Neural progenitor cell (in vitro differentiated cells): Measurements from ENCODE around the gene FAM110D. TPM values are rescaled to one million over a fixed set of nuclear protein-coding genes. Genes with fewer than 3 reads are reported as not detected.

Experiments used
- DNase-seq: peaks from one replicate; pipeline ENCODE4 v3.0.0-alpha.2; 2016; ENCODE audit warnings: low spot score
- H2AFZ ChIP-seq: fragments of 200-600 bp; sonication (generic); replicated peaks from 2 replicates; pipeline ENCODE4 v1.6.1; 2016; ENCODE audit warnings: antibody characterized with exemption
- H3F3A ChIP-seq: fragments of 200-600 bp; sonication (generic); 2 replicates; pipeline ENCODE4 v1.6.1; 2016; ENCODE audit warnings: antibody characterized with exemption, low read depth
- H3K27ac ChIP-seq: fragments of 200-600 bp; sonication (generic); 2 replicates; pipeline ENCODE4 v1.5.1; 2016; ENCODE audit warnings: mild to moderate bottlenecking
- H3K27me3 ChIP-seq: fragments of 200-600 bp; sonication (generic); 2 replicates; pipeline ENCODE4 v1.6.1; 2016; ENCODE audit warnings: mild to moderate bottlenecking, moderate library complexity
- H3K36me3 ChIP-seq: fragments of 200-600 bp; sonication (generic); 2 replicates; pipeline ENCODE4 v1.5.1; 2016
- H3K4me1 ChIP-seq: fragments of 200-600 bp; sonication (generic); 2 replicates; pipeline ENCODE4 v1.6.1; 2016; ENCODE audit warnings: mixed run types
- H3K4me2 ChIP-seq: fragments of 200-600 bp; sonication (generic); 2 replicates; pipeline ENCODE4 v1.6.1; 2016
- H3K4me3 ChIP-seq: fragments of 200-600 bp; sonication (generic); 2 replicates; pipeline ENCODE4 v1.5.1; 2016
- H3K79me2 ChIP-seq: fragments of 200-600 bp; sonication (generic); 2 replicates; pipeline ENCODE4 v1.6.1; 2016; ENCODE audit warnings: low read depth
- H3K9ac ChIP-seq: fragments of 200-600 bp; sonication (generic); 2 replicates; pipeline ENCODE4 v1.6.1; 2016
- H3K9me3 ChIP-seq: fragments of 200-600 bp; sonication (generic); 2 replicates; pipeline ENCODE4 v1.5.1; 2016; ENCODE audit warnings: low read depth
- H4K20me1 ChIP-seq: fragments of 200-600 bp; sonication (generic); 2 replicates; pipeline ENCODE4 v1.6.1; 2016; ENCODE audit warnings: low read depth
- H3K27ac Mint-ChIP-seq: 3 replicates; pipeline ENCODE4 v1.8.0; 2021; ENCODE audit warnings: mixed read lengths
- H3K27me3 Mint-ChIP-seq: 2 replicates; pipeline ENCODE4 v1.8.0; 2022; ENCODE audit warnings: low read depth, mild to moderate bottlenecking, inconsistent platforms, moderate library complexity, mixed read lengths; ENCODE audit not compliant: insufficient read depth
- H3K36me3 Mint-ChIP-seq: 3 replicates; pipeline ENCODE4 v1.8.0; 2021; ENCODE audit warnings: mixed read lengths
- H3K4me1 Mint-ChIP-seq: 3 replicates; pipeline ENCODE4 v1.8.0; 2021; ENCODE audit warnings: mixed read lengths
- H3K4me3 Mint-ChIP-seq: 3 replicates; pipeline ENCODE4 v1.8.0; 2021; ENCODE audit warnings: mild to moderate bottlenecking, moderate library complexity, mixed read lengths
- H3K9me3 Mint-ChIP-seq: 3 replicates; pipeline ENCODE4 v1.8.0; 2020; ENCODE audit warnings: mixed read lengths
- EZH2 ChIP-seq: fragments of 200-600 bp; sonication (generic); IDR thresholded peaks from 2 replicates; pipeline ENCODE4 v1.6.1; 2017; ENCODE audit warnings: antibody characterized with exemption, mild to moderate bottlenecking, moderate library complexity
- EZH2phosphoT487 ChIP-seq: fragments of 200-600 bp; sonication (generic); IDR thresholded peaks from 2 replicates; pipeline ENCODE4 v1.6.1; 2017; ENCODE audit warnings: antibody characterized with exemption
- total RNA-seq: library from RNA; depleted of rRNA; stranded (reverse); fragments of >200 nt; gene quantifications from 2 replicates; pipeline ENCODE4 v1.2.3, GENCODE V29; 2015; ENCODE audit warnings: low replicate concordance
- TF ChIP-seq, protein P1 (sequence below): fragments of 200-600 bp; sonication (generic); IDR thresholded peaks from 2 replicates; pipeline ENCODE4 v1.5.1; 2017; ENCODE audit warnings: antibody characterized with exemption, mild to moderate bottlenecking

FAM110D gene
- total RNA-seq, 1 donor from 2014 or later: 0.28 TPM

DNA sequence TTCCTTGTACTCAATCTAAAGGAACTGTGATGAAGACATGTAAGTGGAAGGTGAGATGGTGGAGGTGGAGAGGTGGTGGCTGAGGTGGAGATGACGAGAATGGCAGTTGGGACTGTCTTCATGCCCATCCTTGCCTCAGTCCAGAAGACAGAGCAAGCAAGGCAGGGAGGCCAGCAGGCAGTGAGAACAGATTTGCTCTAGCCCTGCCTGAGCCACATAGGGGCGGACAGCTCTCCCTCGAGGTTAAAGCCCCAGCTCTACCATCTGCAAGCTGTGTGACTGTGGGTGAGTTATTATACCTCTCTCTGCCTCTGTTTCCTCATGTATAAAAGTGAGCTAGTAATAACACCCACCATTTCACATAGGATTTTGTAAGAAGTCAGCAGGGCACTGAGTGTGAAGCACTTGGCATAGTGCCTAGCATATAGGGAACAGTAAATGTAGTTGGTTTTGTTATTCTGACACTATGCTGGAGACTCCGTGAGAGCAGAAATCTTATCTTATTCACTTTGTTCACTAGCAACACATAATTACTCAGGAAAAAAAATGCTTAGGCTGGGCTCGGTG, 4.8 kb upstream of the FAM110D start:
- Histone ChIP-seq H4K20me1 (peaks cover 17% of the 10 kb centered on the region), H3F3A (peaks cover 23% of the 10 kb centered on the region), H3K4me2 (peak overlapping the region; percentile 87), H3K79me2 (no peaks in the 10 kb centered on the region), H3K27me3 (peaks cover 97% of the 10 kb centered on the region), H3K4me1 (peaks cover 45% of the 10 kb centered on the region), H3K36me3 (no peaks in the 10 kb centered on the region), H2AFZ (no peak overlapping the region), H3K9me3 (no peaks in the 10 kb centered on the region), H3K4me3 (no peak overlapping the region), H3K9ac (no peak overlapping the region), H3K27ac (no peak overlapping the region)
- Mint-ChIP-seq H3K9me3 (no peaks in the 10 kb centered on the region), H3K27ac (no peak overlapping the region), H3K4me1 (peaks cover 54% of the 10 kb centered on the region), H3K36me3 (no peaks in the 10 kb centered on the region), H3K4me3 (peak overlapping the region; percentile 13), H3K27me3 (peaks cover 12% of the 10 kb centered on the region)
- TF ChIP-seq EZH2phosphoT487 (no peak), EZH2 (no peak)
- TF ChIP-seq, protein P1, sequence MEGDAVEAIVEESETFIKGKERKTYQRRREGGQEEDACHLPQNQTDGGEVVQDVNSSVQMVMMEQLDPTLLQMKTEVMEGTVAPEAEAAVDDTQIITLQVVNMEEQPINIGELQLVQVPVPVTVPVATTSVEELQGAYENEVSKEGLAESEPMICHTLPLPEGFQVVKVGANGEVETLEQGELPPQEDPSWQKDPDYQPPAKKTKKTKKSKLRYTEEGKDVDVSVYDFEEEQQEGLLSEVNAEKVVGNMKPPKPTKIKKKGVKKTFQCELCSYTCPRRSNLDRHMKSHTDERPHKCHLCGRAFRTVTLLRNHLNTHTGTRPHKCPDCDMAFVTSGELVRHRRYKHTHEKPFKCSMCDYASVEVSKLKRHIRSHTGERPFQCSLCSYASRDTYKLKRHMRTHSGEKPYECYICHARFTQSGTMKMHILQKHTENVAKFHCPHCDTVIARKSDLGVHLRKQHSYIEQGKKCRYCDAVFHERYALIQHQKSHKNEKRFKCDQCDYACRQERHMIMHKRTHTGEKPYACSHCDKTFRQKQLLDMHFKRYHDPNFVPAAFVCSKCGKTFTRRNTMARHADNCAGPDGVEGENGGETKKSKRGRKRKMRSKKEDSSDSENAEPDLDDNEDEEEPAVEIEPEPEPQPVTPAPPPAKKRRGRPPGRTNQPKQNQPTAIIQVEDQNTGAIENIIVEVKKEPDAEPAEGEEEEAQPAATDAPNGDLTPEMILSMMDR: no peak
- no peak for DNase-seq

GRCh38 chr1:26154750-26155149, 4.1 kb upstream of the FAM110D start:
- Histone ChIP-seq H3K4me1 (peaks cover 51% of the 10 kb centered on the region), H3F3A (peaks cover 23% of the 10 kb centered on the region), H3K9ac (no peak overlapping the region), H3K27ac (no peak overlapping the region), H3K9me3 (no peaks in the 10 kb centered on the region), H2AFZ (no peak overlapping the region), H3K79me2 (no peaks in the 10 kb centered on the region), H3K36me3 (no peaks in the 10 kb centered on the region), H3K4me3 (peak overlapping the region; percentile 38), H3K27me3 (peaks cover 95% of the 10 kb centered on the region), H3K4me2 (peak overlapping the region; percentile 87), H4K20me1 (peaks cover 17% of the 10 kb centered on the region)
- H3K36me3 Mint-ChIP-seq: no peaks in the 10 kb centered on the region
- no peaks in the 10 kb centered on the region for H3K9me3 Mint-ChIP-seq
- peak overlapping the region; percentile 94 for H3K27ac Mint-ChIP-seq
- no peak for TF ChIP-seq EZH2phosphoT487
- TF ChIP-seq EZH2: no peak
- TF ChIP-seq, protein P1: no peak
- H3K27me3 Mint-ChIP-seq: peaks cover 14% of the 10 kb centered on the region
- H3K4me3 Mint-ChIP-seq: peak overlapping the region; percentile 50
- DNase-seq: peak; percentile 90
- H3K4me1 Mint-ChIP-seq: peaks cover 61% of the 10 kb centered on the region

- H3K4me1 Mint-ChIP-seq: peaks cover 59% of the 10 kb centered on the region
- Histone ChIP-seq H3K9me3 (no peaks in the 10 kb centered on the region), H3K9ac (no peak overlapping the region), H3K4me1 (peaks cover 54% of the 10 kb centered on the region), H3F3A (peaks cover 23% of the 10 kb centered on the region), H3K27ac (no peak overlapping the region), H3K27me3 (peaks cover 95% of the 10 kb centered on the region), H3K79me2 (no peaks in the 10 kb centered on the region), H2AFZ (peak overlapping the region; percentile 2), H3K4me3 (peak overlapping the region; percentile 38), H3K36me3 (no peaks in the 10 kb centered on the region), H4K20me1 (peaks cover 17% of the 10 kb centered on the region), H3K4me2 (peak overlapping the region; percentile 87)
- peak overlapping the region; percentile 73 for H3K4me3 Mint-ChIP-seq
- peak overlapping the region; percentile 94 for H3K27ac Mint-ChIP-seq
- TF ChIP-seq EZH2phosphoT487 (no peak), EZH2 (no peak)
- TF ChIP-seq, protein P1: no peak
- no peaks in the 10 kb centered on the region for H3K36me3 Mint-ChIP-seq
- DNase-seq: no peak
- H3K27me3 Mint-ChIP-seq: peaks cover 16% of the 10 kb centered on the region
- H3K9me3 Mint-ChIP-seq: no peaks in the 10 kb centered on the region
These were observed 3.3 kb upstream of the FAM110D start for GRCh38 chr1:26155370-26156284.
